GM18499 (cell line): Measurements from ENCODE around the gene MYO7B.
"Not testable (repeated sequence)": the region's sequence is repeated elsewhere in the genome, so short reads cannot be mapped to it uniquely, and the experiment has no call there.

Experiments used
- ATAC-seq: cut with Tn5 transposase; IDR thresholded peaks from one replicate; pipeline ENCODE4 v1.9.1; 2021; ENCODE audit warnings: moderate number of reproducible peaks; ENCODE audit not compliant: insufficient read depth, unreplicated experiment

The MYO7B gene

GRCh38 chr2:127570282-127571250 lies 35.1 kb downstream of the MYO7B start:
- ATAC-seq: no peak

DNA sequence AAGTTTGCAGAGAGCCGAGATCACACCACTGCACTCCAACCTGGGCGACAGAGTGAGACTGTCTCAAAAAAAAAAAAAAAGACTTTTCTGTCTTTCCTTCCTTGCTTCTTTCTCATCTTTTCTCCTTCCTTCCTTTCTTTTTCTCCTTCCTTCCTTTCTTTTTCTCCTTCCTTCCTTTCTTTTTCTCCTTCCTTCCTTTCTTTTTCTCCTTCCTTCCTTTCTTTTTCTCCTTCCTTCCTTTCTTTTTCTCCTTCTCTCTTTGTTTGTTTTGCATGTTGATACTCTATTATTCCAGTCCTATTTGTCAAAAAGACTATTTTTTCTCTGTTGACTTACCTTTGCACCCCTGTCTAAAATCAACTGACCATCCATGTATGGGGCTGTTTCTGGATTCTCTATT lies 36.9 kb downstream of the MYO7B start:
- ATAC-seq: not testable (repeated sequence)

GRCh38 chr2:127572841-127573240 lies 37.4 kb downstream of the MYO7B start:
- ATAC-seq: no peak

DNA sequence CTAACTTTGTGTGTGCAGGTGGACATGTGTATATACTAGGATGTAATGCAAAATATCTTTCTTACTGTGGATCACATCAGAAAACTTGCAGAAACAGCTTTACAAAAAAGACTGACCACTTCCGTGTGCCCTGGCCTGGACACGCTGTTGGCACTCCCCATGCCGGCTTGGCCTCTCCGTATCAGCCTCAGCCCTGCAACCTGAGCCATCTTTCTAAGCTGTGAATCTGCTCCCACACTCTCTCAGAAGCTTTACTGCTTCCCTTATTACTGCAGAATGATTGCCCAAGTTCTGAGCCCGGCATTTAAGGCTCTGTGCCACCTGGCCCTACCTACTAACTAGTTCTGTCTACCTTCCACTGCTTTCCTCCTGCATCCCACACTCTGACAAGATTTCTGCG lies 37.8 kb downstream of the MYO7B start:
- ATAC-seq: no peak

DNA sequence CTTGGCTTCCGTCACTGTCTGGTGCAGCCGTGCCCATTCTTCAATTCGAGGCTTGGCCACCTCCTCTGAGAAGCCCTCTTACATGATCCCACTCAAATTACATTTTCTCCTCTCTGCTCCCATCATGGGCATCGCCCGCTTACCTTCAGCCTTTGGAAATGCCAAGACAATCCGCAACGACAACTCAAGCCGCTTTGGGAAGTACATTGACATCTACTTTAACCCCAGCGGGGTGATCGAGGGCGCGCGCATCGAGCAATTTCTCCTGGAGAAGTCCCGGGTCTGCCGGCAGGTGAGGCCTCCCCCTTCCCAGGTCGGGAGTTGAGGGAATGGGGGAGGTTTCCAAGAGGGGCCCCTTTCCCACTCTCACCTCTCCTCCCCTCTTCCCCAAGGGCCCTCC lies 38.3 kb downstream of the MYO7B start:
- ATAC-seq: no peak

DNA sequence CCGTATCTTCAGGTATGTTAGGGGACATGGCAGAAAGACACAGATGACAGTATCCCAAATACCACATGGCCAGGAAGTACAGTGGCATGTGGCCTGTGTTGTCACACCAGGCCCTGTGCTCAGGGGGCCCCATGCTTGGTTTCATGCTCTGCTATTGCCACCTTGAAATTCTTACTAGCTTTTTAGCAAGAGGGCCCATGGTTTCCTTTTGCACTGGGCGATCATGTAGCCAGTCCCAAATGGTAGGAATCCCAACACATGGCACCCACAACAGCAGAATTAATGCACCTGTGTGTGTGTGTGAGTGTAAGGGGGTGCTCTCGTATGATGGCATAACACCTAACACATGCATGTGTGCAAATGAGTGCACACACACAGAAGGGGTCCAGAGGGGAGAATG lies 39.2 kb downstream of the MYO7B start:
- ATAC-seq: no peak

DNA sequence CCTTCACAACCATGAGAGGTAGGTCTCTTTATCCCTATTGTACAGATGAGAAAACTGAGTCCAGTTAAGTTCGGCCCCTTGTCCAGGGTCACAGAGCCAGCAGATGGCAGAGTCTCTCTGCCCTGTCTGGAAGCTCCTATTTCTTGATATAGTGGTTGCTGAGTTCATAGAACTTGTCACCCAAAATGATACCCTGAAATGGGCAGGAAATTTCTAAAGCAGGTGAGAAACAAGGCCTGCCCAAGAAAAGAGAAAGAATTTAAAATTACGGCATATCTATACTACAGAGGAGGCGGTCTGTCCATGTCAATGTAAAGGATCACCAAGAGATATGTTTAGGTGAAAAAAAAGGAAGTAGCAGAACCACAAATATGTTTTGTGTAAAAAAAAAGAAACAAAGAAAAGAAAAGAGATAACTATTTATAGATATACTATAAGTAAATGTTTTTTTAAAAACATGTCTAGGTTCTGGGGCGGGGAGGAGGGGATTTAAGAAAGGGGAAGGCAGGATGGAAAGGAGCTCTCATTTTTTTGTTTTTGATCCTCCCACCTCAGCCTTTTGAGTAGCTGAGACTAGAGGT lies 39.8 kb downstream of the MYO7B start:
- ATAC-seq: no peak

DNA sequence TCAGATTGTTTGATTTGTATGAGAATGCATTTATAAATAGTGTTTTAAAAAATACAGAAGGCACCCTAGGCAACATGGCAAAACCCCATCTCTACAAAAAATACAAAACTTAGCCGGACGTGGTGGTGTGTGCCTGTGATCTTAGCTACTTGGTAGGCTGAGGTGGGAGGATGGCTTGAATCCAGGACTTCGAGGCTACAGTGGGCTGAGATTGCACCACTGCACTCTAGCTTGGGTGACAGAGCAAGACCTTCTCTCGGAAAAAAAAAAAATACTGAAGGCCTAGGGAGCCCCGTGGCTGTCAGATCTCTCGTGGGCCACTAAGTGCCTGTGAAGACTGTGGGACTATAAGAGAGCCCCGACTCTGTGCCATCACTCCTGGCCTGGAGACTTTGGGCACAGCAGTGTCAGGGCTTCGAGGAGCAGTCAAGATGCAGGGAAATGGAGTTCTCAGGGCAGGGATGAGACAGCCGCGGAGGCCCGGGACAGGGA lies 40.5 kb downstream of the MYO7B start:
- ATAC-seq: no peak

GRCh38 chr2:127576433-127577207 lies 41.1 kb downstream of the MYO7B start:
- ATAC-seq: no peak

GRCh38 chr2:127577208-127577475 lies 41.7 kb downstream of the MYO7B start:
- no peak for ATAC-seq

GRCh38 chr2:127577503-127577902 lies 42.0 kb downstream of the MYO7B start:
- no peak for ATAC-seq

DNA sequence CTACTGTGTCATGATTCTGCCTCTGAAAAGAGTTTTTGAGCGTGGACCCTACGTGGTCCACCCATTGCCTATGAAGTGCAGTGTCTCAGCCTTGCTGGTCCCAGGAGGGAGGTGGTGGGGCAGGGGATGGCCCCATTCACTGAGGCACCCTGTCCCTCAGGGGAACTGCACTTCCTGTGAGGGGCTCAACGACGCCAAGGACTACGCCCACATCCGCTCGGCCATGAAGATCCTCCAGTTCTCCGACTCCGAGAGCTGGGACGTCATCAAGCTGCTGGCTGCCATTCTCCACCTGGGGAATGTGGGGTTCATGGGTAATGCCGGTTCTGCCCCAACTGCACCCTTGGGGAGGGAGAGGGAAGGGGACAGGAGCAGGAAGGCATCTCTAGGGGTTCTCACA lies 42.5 kb downstream of the MYO7B start:
- ATAC-seq: no peak

DNA sequence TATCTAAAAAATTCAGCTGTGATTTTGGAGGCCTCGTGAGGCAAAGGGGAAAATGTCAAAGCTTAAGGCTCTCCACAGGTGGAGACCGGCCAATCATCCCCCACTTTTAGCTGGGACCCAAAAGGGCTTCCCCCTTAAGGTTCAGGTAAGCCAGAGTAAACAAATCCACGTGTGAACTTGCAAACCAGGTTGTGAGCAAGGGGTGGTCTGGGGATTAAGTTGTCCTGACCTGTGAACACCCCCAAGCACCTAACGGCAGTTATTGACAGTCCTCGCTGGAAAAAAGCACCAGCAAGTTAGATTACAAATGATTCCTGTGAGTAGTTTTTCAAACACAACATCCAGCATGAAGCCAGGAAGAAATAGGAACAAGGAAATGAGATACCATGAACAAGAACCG lies 42.9 kb downstream of the MYO7B start:
- ATAC-seq: no peak

GRCh38 chr2:127579231-127579630 lies 43.7 kb downstream of the MYO7B start:
- ATAC-seq: no peak

- ATAC-seq: no peak
Observed at GRCh38 chr2:127580167-127581049, 44.9 kb downstream of the MYO7B start.

DNA sequence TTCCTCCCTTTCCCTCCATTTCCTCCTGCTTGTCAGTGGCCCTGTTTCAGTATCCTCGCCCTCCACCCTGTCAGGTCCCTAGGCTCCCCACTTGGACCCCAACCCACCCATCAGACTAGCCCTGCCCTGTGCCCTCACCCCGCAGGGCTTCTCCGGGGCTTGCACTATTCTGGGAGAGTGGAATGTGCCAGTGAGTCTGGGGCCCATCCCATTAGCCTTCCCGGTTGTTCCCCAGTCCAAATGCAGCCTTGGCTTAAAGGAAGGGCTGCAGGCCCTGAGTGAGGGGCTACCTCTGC lies 45.5 kb downstream of the MYO7B start:
- no peak for ATAC-seq

DNA sequence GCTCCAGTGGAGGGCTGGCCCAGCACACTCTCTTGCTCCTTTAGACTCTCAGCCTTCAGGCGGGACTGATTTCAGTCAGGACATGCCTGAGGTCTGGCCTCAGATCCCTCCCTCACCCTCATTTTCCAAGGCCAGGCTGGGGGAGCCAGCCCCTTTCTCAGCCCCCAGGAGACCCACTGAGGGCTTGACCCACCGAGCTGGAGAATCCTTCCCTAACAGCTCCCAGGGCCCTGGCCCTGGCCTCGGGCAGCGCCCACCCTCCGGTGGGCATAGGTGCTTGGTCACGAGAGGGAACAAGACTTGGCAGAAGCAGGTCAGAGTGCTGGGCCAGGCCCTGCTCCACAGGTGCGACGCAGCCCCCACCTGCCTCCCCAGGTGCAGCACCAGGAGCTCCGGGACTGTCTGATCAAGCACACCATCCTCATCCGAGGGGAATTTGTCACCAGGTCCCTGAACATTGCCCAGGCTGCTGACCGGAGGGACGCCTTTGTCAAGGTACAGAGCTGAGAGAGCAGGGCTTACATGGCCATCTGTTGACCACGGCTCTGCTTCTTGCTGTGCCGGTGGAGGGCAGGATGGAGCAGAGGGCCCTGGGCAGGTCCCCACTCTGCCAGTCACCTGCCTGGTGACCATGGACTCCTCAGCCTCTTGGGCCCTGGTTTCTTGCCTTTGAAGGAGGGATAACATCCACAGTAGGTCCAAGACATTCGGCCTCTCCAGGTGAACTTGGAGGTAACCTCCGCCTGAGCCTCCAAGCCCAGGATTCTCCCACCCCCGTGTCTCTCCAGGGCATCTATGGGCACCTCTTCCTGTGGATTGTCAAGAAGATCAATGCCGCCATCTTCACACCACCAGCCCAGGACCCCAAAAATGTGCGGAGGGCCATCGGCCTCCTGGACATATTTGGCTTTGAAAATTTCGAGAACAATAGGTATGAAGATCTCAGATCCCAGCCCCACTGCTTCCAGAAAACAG lies 46.3 kb downstream of the MYO7B start:
- ATAC-seq: no peak

GRCh38 chr2:127582863-127583861 lies 47.7 kb downstream of the MYO7B start:
- ATAC-seq: no peak
